ENCODE data around the gene RBMS1.

- TF ChIP-seq, protein P1, sequence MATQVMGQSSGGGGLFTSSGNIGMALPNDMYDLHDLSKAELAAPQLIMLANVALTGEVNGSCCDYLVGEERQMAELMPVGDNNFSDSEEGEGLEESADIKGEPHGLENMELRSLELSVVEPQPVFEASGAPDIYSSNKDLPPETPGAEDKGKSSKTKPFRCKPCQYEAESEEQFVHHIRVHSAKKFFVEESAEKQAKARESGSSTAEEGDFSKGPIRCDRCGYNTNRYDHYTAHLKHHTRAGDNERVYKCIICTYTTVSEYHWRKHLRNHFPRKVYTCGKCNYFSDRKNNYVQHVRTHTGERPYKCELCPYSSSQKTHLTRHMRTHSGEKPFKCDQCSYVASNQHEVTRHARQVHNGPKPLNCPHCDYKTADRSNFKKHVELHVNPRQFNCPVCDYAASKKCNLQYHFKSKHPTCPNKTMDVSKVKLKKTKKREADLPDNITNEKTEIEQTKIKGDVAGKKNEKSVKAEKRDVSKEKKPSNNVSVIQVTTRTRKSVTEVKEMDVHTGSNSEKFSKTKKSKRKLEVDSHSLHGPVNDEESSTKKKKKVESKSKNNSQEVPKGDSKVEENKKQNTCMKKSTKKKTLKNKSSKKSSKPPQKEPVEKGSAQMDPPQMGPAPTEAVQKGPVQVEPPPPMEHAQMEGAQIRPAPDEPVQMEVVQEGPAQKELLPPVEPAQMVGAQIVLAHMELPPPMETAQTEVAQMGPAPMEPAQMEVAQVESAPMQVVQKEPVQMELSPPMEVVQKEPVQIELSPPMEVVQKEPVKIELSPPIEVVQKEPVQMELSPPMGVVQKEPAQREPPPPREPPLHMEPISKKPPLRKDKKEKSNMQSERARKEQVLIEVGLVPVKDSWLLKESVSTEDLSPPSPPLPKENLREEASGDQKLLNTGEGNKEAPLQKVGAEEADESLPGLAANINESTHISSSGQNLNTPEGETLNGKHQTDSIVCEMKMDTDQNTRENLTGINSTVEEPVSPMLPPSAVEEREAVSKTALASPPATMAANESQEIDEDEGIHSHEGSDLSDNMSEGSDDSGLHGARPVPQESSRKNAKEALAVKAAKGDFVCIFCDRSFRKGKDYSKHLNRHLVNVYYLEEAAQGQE (IDR thresholded peaks at IDR 0.05; ENCODE audit: insufficient read depth in 1 of 2, low read depth in 2 of 2, low read length in 2 of 2), result 0 out of 4 replicates have a peak, but pooled peaks of 1 of the 2 experiments have one; percentile 17
- TF ChIP-seq SIN3A (IDR thresholded peaks at IDR 0.05; ENCODE audit: borderline replicate concordance, insufficient read depth, low read length) (no peak), TAF1 (IDR thresholded peaks at IDR 0.05; ENCODE audit: borderline replicate concordance, insufficient read depth, low read length) (no peak), POLR2AphosphoS5 (IDR thresholded peaks at IDR 0.05; ENCODE audit: low read depth, low read length) (no peak)
Observed at GRCh38 chr2:160493227-160494028, at the start of gene RBMS1.
